Measurements from ENCODE around the gene LDHA. TPM values are rescaled to one million over a fixed set of nuclear protein-coding genes. Genes with fewer than 3 reads are reported as not detected.
A peak's percentile ranks its signal among the peaks of the same experiment; 100 is the strongest.

Gene LDHA
- 100 to 1,000 TPM; 220 to 579 (median 534) TPM for total RNA-seq

GRCh38 chr11:18394275-18394927 is at the start of gene LDHA:
LDHA (plus strand) TSS chr11:18394563; CDS start chr11:18396843, 2,280 bp downstream.
- no peaks in the 10 kb centered on the region for H3K9me3 ChIP-seq
- DNase-seq: peak; percentile 99
- no peaks in the 10 kb centered on the region for H3K27me3 ChIP-seq
- peaks cover 0 to 27% (median 0%) of the 10 kb centered on the region in 3 donors for H3K36me3 ChIP-seq
- H3K27ac ChIP-seq: peak within 1 kb of the TSS; percentile 90 to 96 (median 95)
- peak within 1 kb of the TSS; percentile 70 to 82 (median 77) for H3K4me3 ChIP-seq
- TF ChIP-seq POLR2A (IDR thresholded peaks at IDR 0.05): peak; percentile 100
- TF ChIP-seq, protein P1, sequence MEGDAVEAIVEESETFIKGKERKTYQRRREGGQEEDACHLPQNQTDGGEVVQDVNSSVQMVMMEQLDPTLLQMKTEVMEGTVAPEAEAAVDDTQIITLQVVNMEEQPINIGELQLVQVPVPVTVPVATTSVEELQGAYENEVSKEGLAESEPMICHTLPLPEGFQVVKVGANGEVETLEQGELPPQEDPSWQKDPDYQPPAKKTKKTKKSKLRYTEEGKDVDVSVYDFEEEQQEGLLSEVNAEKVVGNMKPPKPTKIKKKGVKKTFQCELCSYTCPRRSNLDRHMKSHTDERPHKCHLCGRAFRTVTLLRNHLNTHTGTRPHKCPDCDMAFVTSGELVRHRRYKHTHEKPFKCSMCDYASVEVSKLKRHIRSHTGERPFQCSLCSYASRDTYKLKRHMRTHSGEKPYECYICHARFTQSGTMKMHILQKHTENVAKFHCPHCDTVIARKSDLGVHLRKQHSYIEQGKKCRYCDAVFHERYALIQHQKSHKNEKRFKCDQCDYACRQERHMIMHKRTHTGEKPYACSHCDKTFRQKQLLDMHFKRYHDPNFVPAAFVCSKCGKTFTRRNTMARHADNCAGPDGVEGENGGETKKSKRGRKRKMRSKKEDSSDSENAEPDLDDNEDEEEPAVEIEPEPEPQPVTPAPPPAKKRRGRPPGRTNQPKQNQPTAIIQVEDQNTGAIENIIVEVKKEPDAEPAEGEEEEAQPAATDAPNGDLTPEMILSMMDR (IDR thresholded peaks at IDR 0.05): peak in 1 of 6 experiments; percentile 7
- peaks cover 0 to 23% (median 0%) of the 10 kb centered on the region in 4 donors for H3K4me1 ChIP-seq

DNA sequence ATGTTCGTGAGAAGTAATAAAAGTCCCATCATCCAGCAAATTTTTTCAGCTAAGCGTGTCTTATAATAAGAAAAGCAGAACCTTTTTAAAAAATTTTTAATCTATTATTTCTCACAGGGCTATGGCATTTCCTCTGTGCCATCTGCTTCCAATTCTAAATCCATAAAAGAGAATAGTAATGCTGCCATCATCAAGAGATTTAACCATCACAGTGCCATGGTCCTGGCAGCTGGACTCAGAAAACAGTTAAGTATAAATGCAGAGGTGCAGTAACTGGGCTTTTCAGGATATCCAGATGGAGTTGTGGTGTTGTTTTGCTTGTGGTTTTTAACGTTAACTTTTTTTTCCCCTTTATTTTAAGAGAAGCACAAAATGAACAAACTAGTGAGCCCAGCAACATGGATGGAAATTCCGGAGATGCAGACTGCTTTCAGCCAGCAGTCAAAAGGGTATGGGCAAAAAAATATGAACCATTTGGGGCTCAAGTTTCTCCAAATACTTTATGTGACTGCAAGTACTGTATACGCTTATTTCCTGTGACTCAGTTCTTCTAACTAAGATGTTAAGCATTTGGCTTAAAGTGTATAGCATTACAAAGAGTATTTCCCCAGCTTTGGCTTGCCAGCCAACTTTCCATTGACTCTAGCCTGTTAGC is 46.8 kb upstream of the LDHA start:
- no peaks in the 10 kb centered on the region for H3K4me1 ChIP-seq
- H3K27me3 ChIP-seq: no peaks in the 10 kb centered on the region
- peaks cover 0 to 70% (median 0%) of the 10 kb centered on the region in 3 donors for H3K36me3 ChIP-seq
- TF ChIP-seq, protein P1 (IDR thresholded peaks at IDR 0.05): no peak
- no peak for TF ChIP-seq POLR2A (IDR thresholded peaks at IDR 0.05)
- DNase-seq: no peak
- no peak overlapping the region for H3K27ac ChIP-seq
- H3K9me3 ChIP-seq: no peaks in the 10 kb centered on the region
- no peak overlapping the region for H3K4me3 ChIP-seq

DNA sequence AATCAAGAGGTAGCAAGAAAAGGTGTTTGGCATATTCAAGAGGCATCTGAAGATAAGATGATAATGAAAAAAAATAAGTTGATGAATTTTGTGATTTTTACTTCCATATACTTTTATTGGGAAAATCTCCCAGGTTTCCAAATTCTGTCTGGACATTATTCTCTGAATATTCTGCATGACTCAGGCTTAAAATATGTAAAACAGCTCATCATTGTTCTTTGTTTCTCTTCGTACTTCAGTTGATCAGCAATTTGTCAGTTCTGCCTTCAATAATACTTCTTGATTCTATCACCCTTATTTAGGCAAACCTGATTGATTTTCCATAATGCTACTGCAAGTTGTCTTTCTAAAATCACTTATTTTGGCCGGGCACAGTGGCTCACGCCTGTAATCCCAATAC is 41.8 kb upstream of the LDHA start:
- Histone ChIP-seq H3K9me3 (no peaks in the 10 kb centered on the region), H3K4me3 (no peak overlapping the region), H3K4me1 (no peaks in the 10 kb centered on the region), H3K27ac (no peak overlapping the region), H3K36me3 (peaks cover 0 to 68% (median 0%) of the 10 kb centered on the region in 3 donors), H3K27me3 (no peaks in the 10 kb centered on the region)
- TF ChIP-seq POLR2A (IDR thresholded peaks at IDR 0.05): no peak
- TF ChIP-seq, protein P1 (IDR thresholded peaks at IDR 0.05): no peak
- DNase-seq: no peak

- peaks cover 0 to 92% (median 0%) of the 10 kb centered on the region in 3 donors for H3K36me3 ChIP-seq
- no peaks in the 10 kb centered on the region for H3K4me1 ChIP-seq
- no peak for TF ChIP-seq POLR2A (IDR thresholded peaks at IDR 0.05)
- TF ChIP-seq, protein P1 (IDR thresholded peaks at IDR 0.05): no peak
- H3K27ac ChIP-seq: no peak overlapping the region
- DNase-seq: no peak
- no peaks in the 10 kb centered on the region for H3K27me3 ChIP-seq
- H3K9me3 ChIP-seq: no peaks in the 10 kb centered on the region
- no peak overlapping the region for H3K4me3 ChIP-seq
Observed at GRCh38 chr11:18358646-18359045, 35.7 kb upstream of the LDHA start.

GRCh38 chr11:18361154-18361553 is 33.2 kb upstream of the LDHA start:
- no peak overlapping the region for H3K4me3 ChIP-seq
- no peaks in the 10 kb centered on the region for H3K9me3 ChIP-seq
- TF ChIP-seq, protein P1 (IDR thresholded peaks at IDR 0.05): no peak
- no peak for TF ChIP-seq POLR2A (IDR thresholded peaks at IDR 0.05)
- no peaks in the 10 kb centered on the region for H3K4me1 ChIP-seq
- DNase-seq: no peak
- H3K36me3 ChIP-seq: peaks cover 0 to 97% (median 0%) of the 10 kb centered on the region in 3 donors
- H3K27me3 ChIP-seq: no peaks in the 10 kb centered on the region
- H3K27ac ChIP-seq: no peak overlapping the region
